K562 (cell line): ENCODE data around the gene MIDN. TPM values are rescaled to one million over a fixed set of nuclear protein-coding genes. Genes with fewer than 3 reads are reported as not detected.

Experiments used
- CHD2 ChIP-seq: IDR thresholded peaks from 2 replicates; pipeline ENCODE4 v1.6.1; 2011; ENCODE audit warnings: low read depth, low read length
- HDAC1 ChIP-seq, 2 experiments: fragments of 450-650 bp; IDR thresholded peaks; 2 replicates each; pipeline ENCODE4 v1.6.1; 2016 to 2017; ENCODE audit warnings: inconsistent platforms in 1 of 2, mild to moderate bottlenecking in 1 of 2, moderate library complexity in 1 of 2
- JUNB ChIP-seq: fragments of 450-650 bp; formaldehyde crosslinking; conservative IDR thresholded peaks from 2 replicates; pipeline ENCODE4 v1.4.0; 2020; ENCODE audit warnings: mild to moderate bottlenecking
- MBD2 ChIP-seq: sonication (generic); IDR thresholded peaks from 2 replicates; pipeline ENCODE4 v1.6.1; 2016; ENCODE audit warnings: low read depth, borderline replicate concordance
- NELFE ChIP-seq: IDR thresholded peaks from 2 replicates; pipeline ENCODE4 v1.6.1; 2011; ENCODE audit warnings: mild to moderate bottlenecking; ENCODE audit not compliant: insufficient read depth, insufficient read length
- PHF20 ChIP-seq: fragments of 450-650 bp; IDR thresholded peaks from 2 replicates; pipeline ENCODE4 v1.6.1; 2018; ENCODE audit not compliant: partially characterized antibody
- PTBP1 ChIP-seq: fragments of 200-400 bp; formaldehyde crosslinking; IDR thresholded peaks from 2 replicates; pipeline ENCODE4 v1.6.1; 2017; ENCODE audit warnings: low read depth, low read length
- RBM34 ChIP-seq: fragments of 200-400 bp; formaldehyde crosslinking; IDR thresholded peaks from 2 replicates; pipeline ENCODE4 v1.6.1; 2018; ENCODE audit warnings: low read length, borderline replicate concordance; ENCODE audit not compliant: insufficient read depth
- SREBF2 ChIP-seq: sonication (generic); formaldehyde crosslinking; IDR thresholded peaks from 2 replicates; pipeline ENCODE4 v1.4.0; 2020; ENCODE audit warnings: mild to moderate bottlenecking, missing genetic modification reagents
- TCF3 ChIP-seq: sonication (generic); formaldehyde crosslinking; IDR thresholded peaks from 2 replicates; pipeline ENCODE4 v1.4.0; 2020; ENCODE audit warnings: mild to moderate bottlenecking, missing genetic modification reagents
- THRAP3 ChIP-seq: fragments of 450-650 bp; IDR thresholded peaks from 2 replicates; pipeline ENCODE4 v1.6.1; 2016; ENCODE audit warnings: mild to moderate bottlenecking, inconsistent platforms, borderline replicate concordance
- UBTF ChIP-seq, 2 experiments: IDR thresholded peaks; 2 replicates each; pipeline ENCODE4 v1.6.1; 2012; ENCODE audit warnings: improper control_type of control experiment in 2 of 2, low read depth in 2 of 2, low read length in 2 of 2, borderline replicate concordance in 1 of 2
- ZBTB34 ChIP-seq: fragments of 250-450 bp; sonication (Bioruptor Pico); IDR thresholded peaks from 2 replicates; pipeline ENCODE4 v1.8.0; 2021; ENCODE audit warnings: mild to moderate bottlenecking, moderate library complexity
- ZBTB49 ChIP-seq: sonication (generic); formaldehyde crosslinking; IDR thresholded peaks from 2 replicates; pipeline ENCODE4 v1.8.0; 2022; ENCODE audit warnings: missing genetic modification reagents, mild to moderate bottlenecking, borderline replicate concordance
- ZNF175 ChIP-seq: fragments of 200-800 bp; sonication (Bioruptor generic); IDR thresholded peaks from 2 replicates; pipeline ENCODE4 v1.6.1; 2016; ENCODE audit warnings: low read depth, mild to moderate bottlenecking, missing genetic modification characterization, missing compliant biosample characterization
- ZNF277 ChIP-seq: fragments of 250-450 bp; sonication (Bioruptor Pico); IDR thresholded peaks from 2 replicates; pipeline ENCODE4 v1.8.0; 2022; ENCODE audit warnings: inconsistent platforms, mild to moderate bottlenecking, moderate library complexity, borderline replicate concordance
- ZNF655 ChIP-seq: fragments of 250-450 bp; sonication (Bioruptor Pico); IDR thresholded peaks from 2 replicates; pipeline ENCODE4 v1.5.0; 2021
- ZNF766 ChIP-seq: fragments of 200-800 bp; sonication (Bioruptor generic); conservative IDR thresholded peaks from 2 replicates; pipeline ENCODE4 v1.6.1; 2016; ENCODE audit warnings: missing genetic modification characterization, missing compliant biosample characterization
- polyA plus RNA-seq, 8 experiments: library from polyadenylated mRNA; depleted of rRNA in 4 of 8; stranded (reverse) in 5 of 8; unstranded in 3 of 8; fragments of >200 nt; fragmentation: Nextera tagmentation in 2 of 8; fragmentation: Illumina TruSeq in 1 of 8; extraction: Ambion mirVana in 2 of 8; extraction: Trizol in 1 of 8; gene quantifications; 2 replicates each; pipeline versions ENCODE4 v1.2.1 to v1.2.3, GENCODE V29; 2011 to 2014; ENCODE audit warnings: inconsistent platforms in 1 of 8, missing spikeins in 1 of 8
- total RNA-seq, 7 experiments: library from RNA; depleted of rRNA in 6 of 7; stranded (reverse); fragments of >200 nt in 6 of 7; fragmentation: Illumina TruSeq in 2 of 7; extraction: Trizol in 2 of 7; gene quantifications; 2 replicates each; pipeline versions ENCODE4 v1.2.1 to v1.2.3, GENCODE V29; 2011 to 2021; ENCODE audit warnings: low replicate concordance in 1 of 7

Gene MIDN
- total and polyA plus RNA-seq, 9 of the 15 experiments (the other 6 are each of a cell fraction or from before 2014, with no cell fraction given): 0.17 to 120 (median 10.1) TPM

- TF ChIP-seq HDAC1 (IDR thresholded peaks at IDR 0.05): no peak
- TF ChIP-seq PTBP1: no peak
- no peak for TF ChIP-seq SREBF2 (CRISPR knock-in tag)
- TF ChIP-seq ZNF655 (CRISPR knock-in tag): peak; percentile 52; the same call in 1 of the 2 replicates
- TF ChIP-seq MBD2: peak; percentile 10; the same call in 1 of the 2 replicates
- peak; percentile 11; the same call in 1 of the 2 replicates for TF ChIP-seq ZNF175
- no peak for TF ChIP-seq ZBTB34 (CRISPR knock-in tag)
- peak; percentile 74; the same call in 1 of the 2 replicates for TF ChIP-seq RBM34
- no peak for TF ChIP-seq UBTF (IDR thresholded peaks at IDR 0.05; ENCODE audit: borderline replicate concordance in 1 of 2, low read depth in 2 of 2, low read length in 2 of 2)
- TF ChIP-seq THRAP3: no peak
- no peak for TF ChIP-seq ZBTB49
- TF ChIP-seq JUNB (CRISPR knock-in tag): no peak
- peak; percentile 18 for TF ChIP-seq PHF20
- TF ChIP-seq ZNF766 (CRISPR knock-in tag): no peak; the same call in 1 of the 2 replicates
- no peak for TF ChIP-seq NELFE
- TF ChIP-seq CHD2: no peak; the same call in 1 of the 2 replicates
- TF ChIP-seq ZNF277 (CRISPR knock-in tag): no peak
- TF ChIP-seq TCF3: no peak
Measured at GRCh38 chr19:1275260-1275975, 27.0 kb downstream of the MIDN start, which contains the start of gene FAM174C (continued).
